ENCODE data around the gene RNF26.
"Not testable (repeated sequence)": the region's sequence is repeated elsewhere in the genome, so short reads cannot be mapped to it uniquely, and the experiment has no call there.

Gene RNF26

GRCh38 chr11:119371778-119372182, 37.5 kb downstream of the RNF26 start:
- no peak for FAIRE-seq

- FAIRE-seq, result no peak
Observed at GRCh38 chr11:119372260-119373058, 38.1 kb downstream of the RNF26 start.

- FAIRE-seq, result no peak
Observed at GRCh38 chr11:119373059-119373920, 39.0 kb downstream of the RNF26 start.

GRCh38 chr11:119373921-119374631, 39.7 kb downstream of the RNF26 start:
- FAIRE-seq, result no peak

GRCh38 chr11:119374632-119375336, 40.5 kb downstream of the RNF26 start:
- no peak for FAIRE-seq

- FAIRE-seq, result no peak
Observed at GRCh38 chr11:119375337-119376196, 41.2 kb downstream of the RNF26 start.

GRCh38 chr11:119376197-119376847, 42.0 kb downstream of the RNF26 start:
- FAIRE-seq, result no peak

GRCh38 chr11:119377112-119377901, 43.0 kb downstream of the RNF26 start:
- no peak for FAIRE-seq

- no peak for FAIRE-seq
Observed at GRCh38 chr11:119377961-119378667, 43.8 kb downstream of the RNF26 start.

- no peak for FAIRE-seq
Observed at GRCh38 chr11:119378851-119379465, 44.6 kb downstream of the RNF26 start.

- no peak for FAIRE-seq
Observed at GRCh38 chr11:119380160-119380826, 46.0 kb downstream of the RNF26 start.

GRCh38 chr11:119380827-119381180, 46.5 kb downstream of the RNF26 start:
- no peak for FAIRE-seq

GRCh38 chr11:119381181-119381988, 47.1 kb downstream of the RNF26 start, which contains the start of gene USP2:
TSS of gene USP2 (minus strand) at chr11:119381690. CDS start at chr11:119373480, 8,210 bp downstream.
- no peak for FAIRE-seq

GRCh38 chr11:119382101-119382500, 47.8 kb downstream of the RNF26 start:
- no peak for FAIRE-seq

- FAIRE-seq, result not testable (repeated sequence)
Observed at GRCh38 chr11:119382513-119382912, 48.2 kb downstream of the RNF26 start.

- FAIRE-seq, result no peak
Observed at GRCh38 chr11:119384332-119384731, 50.0 kb downstream of the RNF26 start.
